BLaER1 treated with 17β-estradiol and CSF1 and Interleukin-3, amounts not matched to agents 10 nM and 100 nM (cell line): ENCODE measurements around the gene RNF26.

Experiments
- H3K27ac ChIP-seq, 11 experiments: shearing (Covaris generic); formaldehyde crosslinking; 2 replicates each; pipeline ENCODE4 v1.8.1; 2022
- H3K27me3 ChIP-seq, 11 experiments: shearing (Covaris generic); formaldehyde crosslinking; 2 replicates each; pipeline ENCODE4 v1.8.1; 2022
- H3K36me3 ChIP-seq, 11 experiments: shearing (Covaris generic); formaldehyde crosslinking; 2 replicates each; pipeline ENCODE4 v1.8.1; 2022
- H3K4me1 ChIP-seq, 10 experiments: shearing (Covaris generic); formaldehyde crosslinking; 2 replicates each; pipeline ENCODE4 v1.8.1; 2022
- H3K4me2 ChIP-seq, 11 experiments: shearing (Covaris generic); formaldehyde crosslinking; 2 replicates each; pipeline ENCODE4 v1.8.1; 2022
- H3K4me3 ChIP-seq, 10 experiments: shearing (Covaris generic); formaldehyde crosslinking; 2 replicates each; pipeline ENCODE4 v1.8.1; 2022
- H3K9ac ChIP-seq, 11 experiments: shearing (Covaris generic); formaldehyde crosslinking; 2 replicates each; pipeline ENCODE4 v1.8.1; 2022
- H3K9me3 ChIP-seq, 11 experiments: shearing (Covaris generic); formaldehyde crosslinking; replicated peaks in 1 of 11; 2 replicates each; pipeline ENCODE4 v1.8.1; 2022
- H4K20me1 ChIP-seq, 11 experiments: shearing (Covaris generic); formaldehyde crosslinking; 2 replicates each; pipeline ENCODE4 v1.8.1; 2022
- Cebpa-rat ChIP-seq, 11 experiments: shearing (Covaris generic); IDR thresholded peaks; 2 replicates each; pipeline ENCODE4 v1.8.1; 2022

Gene RNF26

DNA sequence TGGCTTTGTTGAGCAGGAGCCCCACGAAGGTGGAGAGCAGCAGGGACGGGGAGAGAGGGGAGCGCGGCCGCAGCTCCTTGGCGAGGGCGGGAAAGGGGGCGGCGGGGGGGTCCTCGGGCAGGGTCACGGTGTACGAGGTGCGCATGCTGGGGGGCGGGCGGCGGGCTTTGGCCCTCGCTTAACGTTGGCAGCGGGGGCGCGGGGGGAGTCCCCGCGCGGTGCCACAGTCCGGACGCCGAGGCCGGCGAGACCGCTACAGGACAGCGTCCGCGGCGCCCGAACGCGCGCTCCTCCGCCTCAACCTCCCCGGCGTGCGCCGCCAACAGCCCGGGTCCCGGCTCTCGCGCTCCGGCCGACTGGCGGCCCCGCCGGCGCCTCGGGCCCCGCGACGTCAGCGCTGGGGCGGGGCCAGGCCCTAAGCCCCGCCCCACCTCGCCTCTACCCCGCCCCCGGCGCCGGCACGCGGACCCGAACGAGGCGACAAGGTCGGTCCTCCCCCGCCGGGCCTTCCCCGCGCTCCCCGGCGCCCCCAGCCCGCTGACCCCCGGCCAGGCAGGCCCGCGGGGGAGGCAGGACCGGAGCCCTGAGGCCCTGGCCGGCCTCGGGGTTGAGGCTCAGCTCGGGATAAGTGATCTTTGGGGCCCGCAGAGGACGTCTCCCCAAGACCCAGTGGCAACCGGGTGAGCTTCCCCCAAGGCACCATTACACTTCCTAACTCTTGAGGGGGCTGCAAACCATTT lies 29.7 kb downstream of the RNF26 start:
- H3K36me3 ChIP-seq: 0 out of 22 replicates have a peak, but pooled peaks cover 0 to 4% (median 0%) of the 10 kb centered on the region in 11 experiments
- H3K4me1 ChIP-seq: peaks cover 81 to 97% (median 87%) of the 10 kb centered on the region in 10 experiments
- H3K4me2 ChIP-seq: peak overlapping the region; percentile 67 to 89 (median 81)
- H3K27me3 ChIP-seq: peaks cover 13 to 29% (median 24%) of the 10 kb centered on the region in 11 experiments; a peak in 21 of 22 replicates
- H3K4me3 ChIP-seq: peak overlapping the region; percentile 42 to 67 (median 52); a peak in 19 of 20 replicates
- no peaks in the 10 kb centered on the region for H3K9me3 ChIP-seq
- no peak for TF ChIP-seq Cebpa-rat (IDR thresholded peaks at IDR 0.05)
- H4K20me1 ChIP-seq: peaks cover 0 to 11% (median 0%) of the 10 kb centered on the region in 11 experiments; a peak in 3 of 22 replicates
- H3K27ac ChIP-seq: peak overlapping the region in 2 of 11 experiments; percentile 25 to 48; a peak in 5 of 22 replicates
- peak overlapping the region in 10 of 11 experiments; percentile 46 to 71 (median 65); a peak in 18 of 22 replicates for H3K9ac ChIP-seq

DNA sequence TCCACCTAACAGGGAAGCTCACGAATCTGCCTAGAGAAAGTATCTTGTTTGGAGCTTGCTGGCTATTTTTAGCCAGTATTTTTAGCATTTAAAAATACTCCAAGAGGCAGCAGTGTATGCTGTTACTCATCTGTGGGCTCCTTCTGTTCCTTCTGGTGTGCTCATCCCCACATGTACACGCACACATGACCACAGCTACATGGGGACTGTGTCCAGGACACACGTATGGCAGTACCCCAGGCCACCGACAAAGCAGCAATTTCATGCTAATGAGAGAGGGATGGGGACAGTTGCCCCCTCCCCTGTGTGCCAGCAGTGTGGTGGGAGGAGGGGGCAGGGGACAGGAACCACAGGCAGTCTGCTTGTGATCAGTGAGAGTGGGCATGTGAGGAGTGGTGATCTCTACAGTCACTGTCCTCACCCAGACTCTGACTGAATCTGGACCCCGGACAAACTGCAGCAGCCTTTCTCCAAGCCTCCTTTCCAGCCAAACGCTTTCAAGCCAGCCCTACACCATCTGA lies 30.8 kb downstream of the RNF26 start:
- Histone ChIP-seq H3K4me3 (no peak overlapping the region), H3K4me2 (peak overlapping the region; percentile 67 to 89 (median 81)), H3K4me1 (peaks cover 70 to 93% (median 82%) of the 10 kb centered on the region in 10 experiments), H3K36me3 (no peaks in the 10 kb centered on the region), H3K27me3 (peaks cover 13 to 29% (median 24%) of the 10 kb centered on the region in 11 experiments; a peak in 21 of 22 replicates), H3K9me3 (no peaks in the 10 kb centered on the region), H3K27ac (no peak overlapping the region; a peak in 1 of 22 replicates), H4K20me1 (peaks cover 0 to 11% (median 0%) of the 10 kb centered on the region in 11 experiments; a peak in 3 of 22 replicates), H3K9ac (peak overlapping the region in 1 of 11 experiments; percentile 8; a peak in 1 of 22 replicates)
- no peak for TF ChIP-seq Cebpa-rat (IDR thresholded peaks at IDR 0.05)

GRCh38 chr11:119366690-119367620 lies 32.6 kb downstream of the RNF26 start:
- H4K20me1 ChIP-seq: peaks cover 0 to 11% (median 0%) of the 10 kb centered on the region in 11 experiments; a peak in 3 of 22 replicates
- no peak overlapping the region for H3K4me3 ChIP-seq
- peak overlapping the region; percentile 37 to 74 (median 62); a peak in 20 of 22 replicates for H3K4me2 ChIP-seq
- no peaks in the 10 kb centered on the region for H3K36me3 ChIP-seq
- peaks cover 52 to 93% (median 80%) of the 10 kb centered on the region in 10 experiments for H3K4me1 ChIP-seq
- TF ChIP-seq Cebpa-rat (IDR thresholded peaks at IDR 0.05): no peak
- H3K27me3 ChIP-seq: peaks cover 13 to 29% (median 24%) of the 10 kb centered on the region in 11 experiments; a peak in 21 of 22 replicates
- 0 out of 22 replicates have a peak overlapping the region, but pooled peaks of 1 of the 11 experiments have one; percentile 24 for H3K9ac ChIP-seq
- no peak overlapping the region for H3K27ac ChIP-seq
- no peaks in the 10 kb centered on the region for H3K9me3 ChIP-seq

DNA sequence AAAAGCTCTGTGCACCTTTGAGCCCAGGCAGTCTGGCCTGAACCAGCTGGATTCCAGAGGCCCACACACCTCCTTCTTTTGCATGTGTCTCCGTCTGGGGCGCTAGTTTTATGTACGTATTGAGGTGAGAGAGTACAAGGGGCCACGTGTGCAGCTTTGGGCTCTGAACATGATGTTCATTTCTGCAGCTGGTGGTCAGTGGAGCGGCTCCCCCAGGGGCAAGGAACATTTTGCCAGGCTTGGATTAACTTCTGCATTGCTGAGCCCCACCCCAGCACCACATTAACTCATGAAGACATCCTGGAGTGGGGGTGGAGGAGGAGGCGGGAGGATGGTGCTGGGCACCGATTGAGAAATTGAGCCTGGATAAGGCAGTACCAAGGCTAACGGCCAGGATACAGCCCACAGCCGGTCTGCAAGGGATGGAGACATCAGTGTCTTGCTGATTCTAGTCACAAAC lies 33.4 kb downstream of the RNF26 start:
- H3K4me2 ChIP-seq: peak overlapping the region; percentile 37 to 74 (median 62)
- H3K36me3 ChIP-seq: no peaks in the 10 kb centered on the region
- peak overlapping the region in 1 of 11 experiments; percentile 31; a peak in 1 of 22 replicates for H3K27ac ChIP-seq
- TF ChIP-seq Cebpa-rat (IDR thresholded peaks at IDR 0.05): no peak
- H3K27me3 ChIP-seq: peaks cover 13 to 28% (median 21%) of the 10 kb centered on the region in 11 experiments; a peak in 21 of 22 replicates
- H4K20me1 ChIP-seq: peaks cover 0 to 9% (median 0%) of the 10 kb centered on the region in 11 experiments; a peak in 3 of 22 replicates
- H3K9me3 ChIP-seq: no peaks in the 10 kb centered on the region
- H3K4me3 ChIP-seq: no peak overlapping the region
- H3K4me1 ChIP-seq: peaks cover 44 to 89% (median 77%) of the 10 kb centered on the region in 10 experiments
- 0 out of 22 replicates have a peak overlapping the region, but pooled peaks of 2 of the 11 experiments have one; percentile 16 to 24 for H3K9ac ChIP-seq

DNA sequence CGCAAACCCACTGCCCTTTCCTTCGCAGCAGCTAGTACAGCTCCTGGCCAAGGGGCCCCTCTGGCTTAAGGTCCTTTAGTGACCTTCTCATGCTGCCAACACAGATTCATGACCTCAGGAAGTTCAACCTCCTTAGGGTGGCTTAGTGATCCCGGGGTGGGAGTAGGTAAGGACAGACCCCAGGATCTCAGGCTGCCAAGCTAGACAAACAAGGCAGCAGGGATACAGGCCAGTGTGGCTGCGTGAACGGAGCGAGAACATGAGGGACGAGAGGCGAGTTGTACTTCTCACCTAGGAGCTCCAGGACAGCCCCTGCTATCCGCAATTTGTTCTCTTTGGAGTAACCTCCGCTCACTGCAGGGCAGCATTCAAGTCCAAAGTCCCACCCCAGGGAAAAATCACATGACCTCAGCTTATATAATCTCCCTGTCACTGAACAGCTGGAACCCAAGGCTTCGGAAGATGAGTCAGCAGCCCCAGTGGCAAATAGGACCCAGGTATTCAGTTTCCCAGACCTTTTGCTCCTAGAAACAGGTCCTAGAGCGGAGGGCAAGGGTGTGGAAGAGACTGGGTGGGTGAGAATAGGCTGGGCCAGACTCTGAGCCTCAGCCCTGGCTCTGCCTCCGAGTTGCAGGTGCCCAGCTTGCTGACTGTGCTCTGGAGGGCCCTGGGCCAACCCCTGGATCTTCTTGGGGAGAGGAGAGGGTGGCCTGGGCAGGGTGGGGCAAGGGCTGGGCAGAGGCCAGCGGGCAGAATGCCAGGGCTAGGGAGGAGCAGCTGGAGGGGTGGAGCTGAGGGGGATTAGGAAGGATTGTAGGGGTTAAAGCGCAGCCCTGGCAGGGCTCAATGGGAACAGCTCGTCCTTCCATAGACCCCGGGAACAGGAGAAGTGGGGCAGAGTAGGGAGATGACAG lies 34.1 kb downstream of the RNF26 start:
- peaks cover 7 to 21% (median 14%) of the 10 kb centered on the region in 11 experiments; a peak in 21 of 22 replicates for H3K27me3 ChIP-seq
- TF ChIP-seq Cebpa-rat (IDR thresholded peaks at IDR 0.05): no peak
- no peak overlapping the region for H3K4me3 ChIP-seq
- no peaks in the 10 kb centered on the region for H3K36me3 ChIP-seq
- peak overlapping the region in 1 of 11 experiments; percentile 31; a peak in 1 of 22 replicates for H3K27ac ChIP-seq
- peak overlapping the region in 3 of 11 experiments; percentile 13 to 16 (median 15); a peak in 2 of 22 replicates for H3K9ac ChIP-seq
- peaks cover 0 to 2% (median 0%) of the 10 kb centered on the region in 11 experiments; a peak in 2 of 22 replicates for H4K20me1 ChIP-seq
- peak overlapping the region; percentile 37 to 74 (median 62) for H3K4me2 ChIP-seq
- peaks cover 37 to 85% (median 74%) of the 10 kb centered on the region in 10 experiments for H3K4me1 ChIP-seq
- no peaks in the 10 kb centered on the region for H3K9me3 ChIP-seq

DNA sequence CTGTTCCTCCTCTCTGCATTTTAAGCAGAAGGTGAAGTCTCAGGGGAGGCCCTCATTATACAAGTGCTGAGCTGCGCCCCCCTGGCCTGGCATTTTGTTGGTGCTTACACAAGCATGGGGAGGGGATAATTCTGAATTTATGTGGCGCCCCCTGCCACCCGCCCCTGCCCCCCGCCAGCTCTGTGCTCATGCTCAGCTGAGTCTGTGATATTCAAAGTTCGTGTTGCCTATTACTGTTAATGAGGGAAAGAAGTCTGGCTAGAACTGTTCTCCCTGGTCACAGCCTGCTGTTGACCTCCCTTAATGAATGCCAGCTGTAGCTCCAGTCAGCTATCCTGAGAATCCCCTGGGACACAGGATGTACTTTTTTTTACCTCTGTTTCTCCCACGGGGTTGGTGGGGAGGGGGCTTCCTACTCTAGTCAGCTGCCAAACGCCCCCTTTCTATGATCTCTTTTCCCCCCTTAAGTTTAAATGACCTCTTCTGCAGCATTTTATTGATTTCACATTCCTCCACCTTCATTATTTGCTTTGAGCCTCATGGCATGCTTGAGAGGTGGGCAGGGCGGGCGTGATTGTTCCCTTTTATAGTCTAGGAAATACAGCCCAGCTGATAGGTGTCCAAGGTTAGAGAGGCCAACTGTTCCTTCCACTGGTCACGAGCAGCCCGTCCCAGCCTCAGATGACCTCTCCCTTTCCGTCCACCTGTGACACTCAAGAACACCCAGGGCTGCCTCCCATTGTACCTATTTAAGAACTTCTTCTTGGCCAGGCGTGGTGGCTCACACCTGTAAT lies 35.0 kb downstream of the RNF26 start:
- peaks cover 32 to 89% (median 76%) of the 10 kb centered on the region in 10 experiments for H3K4me1 ChIP-seq

More for the DNA sequence above, 35.0 kb downstream of the RNF26 start:
- Histone ChIP-seq H4K20me1 (no peaks in the 10 kb centered on the region), H3K4me3 (no peak overlapping the region), H3K27me3 (peaks cover 2 to 12% (median 6%) of the 10 kb centered on the region in 11 experiments; a peak in 20 of 22 replicates), H3K4me2 (peak overlapping the region in 10 of 11 experiments; percentile 37 to 74 (median 61); a peak in 20 of 22 replicates), H3K27ac (peak overlapping the region in 1 of 11 experiments; percentile 31; a peak in 1 of 22 replicates), H3K36me3 (no peaks in the 10 kb centered on the region), H3K9ac (peak overlapping the region in 2 of 11 experiments; percentile 13 to 32; a peak in 2 of 22 replicates), H3K9me3 (no peaks in the 10 kb centered on the region)
- TF ChIP-seq Cebpa-rat (IDR thresholded peaks at IDR 0.05): no peak
